GM12891 (cell line): ENCODE results near the gene AMDHD1.

Experiments used
- POLR2A ChIP-seq: IDR thresholded peaks from 2 replicates; pipeline ENCODE4 v1.6.1; 2011; ENCODE audit warnings: low read depth, low read length, control low read depth
- POU2F2 ChIP-seq: IDR thresholded peaks from 2 replicates; pipeline ENCODE4 v1.6.1; 2011; ENCODE audit warnings: low read depth, mild to moderate bottlenecking, control low read depth, low read length, moderate library complexity

DNA sequence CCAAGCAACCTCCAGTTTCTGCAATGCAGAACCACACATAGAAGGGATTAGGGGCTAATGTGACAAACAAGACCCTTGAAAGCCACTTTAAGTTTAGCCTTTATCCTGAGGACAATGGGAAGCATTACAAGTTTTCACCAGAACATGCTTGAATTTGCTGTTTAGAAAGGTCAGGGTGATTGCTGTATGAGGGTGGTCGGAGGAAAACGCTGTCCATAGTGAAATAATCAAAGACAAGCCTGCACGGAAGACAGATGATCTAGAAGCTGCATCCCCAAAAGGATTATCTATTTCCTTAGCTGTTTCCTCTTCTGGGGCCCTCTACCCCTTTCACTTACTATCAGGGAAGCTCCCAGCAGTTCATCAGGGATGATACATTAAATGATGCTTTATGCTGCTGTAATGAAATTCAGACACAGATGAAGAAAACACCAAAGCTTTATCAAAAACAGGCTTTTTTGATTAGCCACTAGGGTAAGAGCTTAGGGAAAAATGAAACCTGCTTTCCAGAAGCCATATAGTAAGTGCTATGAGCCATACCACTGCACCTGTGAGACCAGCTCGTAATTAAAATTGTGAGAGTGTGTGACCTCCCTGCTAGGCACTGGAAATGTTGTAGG lies 46.5 kb downstream of the AMDHD1 start:
- TF ChIP-seq POLR2A (no peak), POU2F2 (no peak)
